SK-N-SH (cell line): ENCODE results near the gene DPF3.

Source experiments
- EP300 ChIP-seq, 2 experiments: IDR thresholded peaks; 2 replicates each; pipeline versions ENCODE4 v1.4.0 to v1.6.1; 2012; ENCODE audit warnings: borderline replicate concordance in 1 of 2, low read depth in 1 of 2, low read length in 1 of 2
- TAF1 ChIP-seq: IDR thresholded peaks from 2 replicates; pipeline ENCODE4 v1.6.1; 2012; ENCODE audit warnings: low read depth, mild to moderate bottlenecking, low read length, moderate library complexity, borderline replicate concordance
- TF ChIP-seq, protein P1 (sequence below): fragments of 200-600 bp; sonication (generic); IDR thresholded peaks from 2 replicates; pipeline ENCODE4 v1.6.1; 2017; ENCODE audit warnings: antibody characterized with exemption, mild to moderate bottlenecking, moderate library complexity

DNA sequence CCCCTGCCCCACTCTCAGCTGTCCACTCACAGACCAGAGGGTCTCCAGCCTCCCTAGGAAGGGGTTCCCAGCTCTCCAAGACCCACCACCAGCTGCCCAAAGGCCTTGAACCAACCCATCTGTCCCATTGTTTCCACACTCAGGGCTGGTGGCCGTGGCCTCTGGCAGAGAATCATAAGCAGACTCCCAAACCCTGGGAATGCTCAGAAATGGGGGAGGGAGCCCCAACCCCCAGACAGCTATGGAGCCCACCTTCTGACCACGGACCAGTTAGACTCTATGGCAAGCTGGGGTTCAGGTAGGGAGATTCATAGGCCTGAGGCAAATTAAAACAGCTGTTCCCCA lies 280.0 kb downstream of the DPF3 start:
- TF ChIP-seq EP300 (IDR thresholded peaks at IDR 0.05; ENCODE audit: borderline replicate concordance in 1 of 2, low read depth in 1 of 2, low read length in 1 of 2), result no peak
- TF ChIP-seq, protein P1, sequence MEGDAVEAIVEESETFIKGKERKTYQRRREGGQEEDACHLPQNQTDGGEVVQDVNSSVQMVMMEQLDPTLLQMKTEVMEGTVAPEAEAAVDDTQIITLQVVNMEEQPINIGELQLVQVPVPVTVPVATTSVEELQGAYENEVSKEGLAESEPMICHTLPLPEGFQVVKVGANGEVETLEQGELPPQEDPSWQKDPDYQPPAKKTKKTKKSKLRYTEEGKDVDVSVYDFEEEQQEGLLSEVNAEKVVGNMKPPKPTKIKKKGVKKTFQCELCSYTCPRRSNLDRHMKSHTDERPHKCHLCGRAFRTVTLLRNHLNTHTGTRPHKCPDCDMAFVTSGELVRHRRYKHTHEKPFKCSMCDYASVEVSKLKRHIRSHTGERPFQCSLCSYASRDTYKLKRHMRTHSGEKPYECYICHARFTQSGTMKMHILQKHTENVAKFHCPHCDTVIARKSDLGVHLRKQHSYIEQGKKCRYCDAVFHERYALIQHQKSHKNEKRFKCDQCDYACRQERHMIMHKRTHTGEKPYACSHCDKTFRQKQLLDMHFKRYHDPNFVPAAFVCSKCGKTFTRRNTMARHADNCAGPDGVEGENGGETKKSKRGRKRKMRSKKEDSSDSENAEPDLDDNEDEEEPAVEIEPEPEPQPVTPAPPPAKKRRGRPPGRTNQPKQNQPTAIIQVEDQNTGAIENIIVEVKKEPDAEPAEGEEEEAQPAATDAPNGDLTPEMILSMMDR, result no peak
- no peak for TF ChIP-seq TAF1
